ENCODE results near the gene GLB1L2. TPM values are rescaled to one million over a fixed set of nuclear protein-coding genes. Genes with fewer than 3 reads are reported as not detected.
"Not testable (repeated sequence)": the region's sequence is repeated elsewhere in the genome, so short reads cannot be mapped to it uniquely, and the experiment has no call there.

GLB1L2 gene
- total RNA-seq, 1 donor from 2014 or later = 11.6 TPM

GRCh38 chr11:134341805-134342571, 10.2 kb downstream of the GLB1L2 start:
- DNase-seq (ENCODE audit: extremely low spot score, unreplicated experiment) = no peak
- Mint-ChIP-seq H3K36me3 (no peaks in the 10 kb centered on the region), H3K9me3 (no peaks in the 10 kb centered on the region), H3K27ac (no peak overlapping the region), H3K27me3 (peaks cover 5% of the 10 kb centered on the region), H3K4me1 (ENCODE audit: unreplicated experiment) (no peaks in the 10 kb centered on the region), H3K4me3 (no peak overlapping the region)
- no peak for TF ChIP-seq CTCF (conservative IDR thresholded peaks at IDR 0.05)

GRCh38 chr11:134342572-134343340, 11.0 kb downstream of the GLB1L2 start:
- no peak overlapping the region for H3K27ac Mint-ChIP-seq
- H3K27me3 Mint-ChIP-seq = peaks cover 4% of the 10 kb centered on the region
- H3K4me3 Mint-ChIP-seq = no peak overlapping the region
- no peaks in the 10 kb centered on the region for H3K4me1 Mint-ChIP-seq (ENCODE audit: unreplicated experiment)
- no peaks in the 10 kb centered on the region for H3K36me3 Mint-ChIP-seq
- H3K9me3 Mint-ChIP-seq = no peaks in the 10 kb centered on the region
- TF ChIP-seq CTCF (conservative IDR thresholded peaks at IDR 0.05) = no peak
- DNase-seq (ENCODE audit: extremely low spot score, unreplicated experiment) = no peak

- DNase-seq (ENCODE audit: extremely low spot score, unreplicated experiment) = no peak
- H3K36me3 Mint-ChIP-seq = no peaks in the 10 kb centered on the region
- no peaks in the 10 kb centered on the region for H3K9me3 Mint-ChIP-seq
- H3K4me3 Mint-ChIP-seq = no peak overlapping the region
- H3K27ac Mint-ChIP-seq = no peak overlapping the region
- H3K4me1 Mint-ChIP-seq (ENCODE audit: unreplicated experiment) = no peaks in the 10 kb centered on the region
- peaks cover 4% of the 10 kb centered on the region for H3K27me3 Mint-ChIP-seq
- TF ChIP-seq CTCF (conservative IDR thresholded peaks at IDR 0.05) = no peak
Observed at GRCh38 chr11:134343646-134344045, 11.9 kb downstream of the GLB1L2 start.

GRCh38 chr11:134344497-134345236, 12.9 kb downstream of the GLB1L2 start:
- not testable (repeated sequence) for H3K27ac Mint-ChIP-seq; DNase-seq (ENCODE audit: extremely low spot score, unreplicated experiment); H3K36me3 Mint-ChIP-seq; H3K9me3 Mint-ChIP-seq; H3K27me3 Mint-ChIP-seq; H3K4me1 Mint-ChIP-seq (ENCODE audit: unreplicated experiment); H3K4me3 Mint-ChIP-seq

- Mint-ChIP-seq H3K9me3 (no peaks in the 10 kb centered on the region), H3K4me1 (ENCODE audit: unreplicated experiment) (no peaks in the 10 kb centered on the region), H3K36me3 (no peaks in the 10 kb centered on the region), H3K27ac (no peak overlapping the region), H3K27me3 (no peaks in the 10 kb centered on the region), H3K4me3 (no peak overlapping the region)
- TF ChIP-seq CTCF (conservative IDR thresholded peaks at IDR 0.05) = no peak
- no peak for DNase-seq (ENCODE audit: extremely low spot score, unreplicated experiment)
Observed at GRCh38 chr11:134345237-134345550, 13.4 kb downstream of the GLB1L2 start.
